Stimulated activated naive CD8-positive, alpha-beta T cell treated with anti-CD3 and anti-CD28 coated beads, Interleukin-15, Interleukin-2, amounts not matched to agents 100 ng/mL and 50 ng/mL, for 24 hours (primary cell): ENCODE measurements around the gene GAREM1.

Experiments
- H3K27ac Mint-ChIP-seq: one replicate; pipeline ENCODE4 v1.8.0; 2021; ENCODE audit warnings: mild to moderate bottlenecking, mixed read lengths
- H3K27me3 Mint-ChIP-seq: one replicate; pipeline ENCODE4 v1.8.0; 2021; ENCODE audit warnings: mixed read lengths
- H3K36me3 Mint-ChIP-seq: one replicate; pipeline ENCODE4 v1.8.0; 2021; ENCODE audit warnings: low read depth, mixed read lengths
- H3K4me1 Mint-ChIP-seq: one replicate; pipeline ENCODE4 v1.8.0; 2021; ENCODE audit warnings: low read depth, mixed read lengths
- H3K4me3 Mint-ChIP-seq: one replicate; pipeline ENCODE4 v1.8.0; 2021; ENCODE audit warnings: mild to moderate bottlenecking, mixed read lengths
- H3K9me3 Mint-ChIP-seq: one replicate; pipeline ENCODE4 v1.8.0; 2021; ENCODE audit warnings: mixed read lengths

Gene GAREM1

GRCh38 chr18:32274307-32274706 is 196.4 kb downstream of the GAREM1 start:
- H3K4me3 Mint-ChIP-seq = no peak overlapping the region
- no peaks in the 10 kb centered on the region for H3K4me1 Mint-ChIP-seq
- no peak overlapping the region for H3K27ac Mint-ChIP-seq
- H3K9me3 Mint-ChIP-seq = no peaks in the 10 kb centered on the region
- H3K36me3 Mint-ChIP-seq = no peaks in the 10 kb centered on the region
- peaks cover 16% of the 10 kb centered on the region for H3K27me3 Mint-ChIP-seq

GRCh38 chr18:32271672-32272208 is 198.9 kb downstream of the GAREM1 start:
- no peaks in the 10 kb centered on the region for H3K9me3 Mint-ChIP-seq
- H3K4me3 Mint-ChIP-seq = no peak overlapping the region
- H3K4me1 Mint-ChIP-seq = no peaks in the 10 kb centered on the region
- no peaks in the 10 kb centered on the region for H3K36me3 Mint-ChIP-seq
- H3K27me3 Mint-ChIP-seq = peaks cover 15% of the 10 kb centered on the region
- H3K27ac Mint-ChIP-seq = no peak overlapping the region

- Mint-ChIP-seq H3K27ac (no peak overlapping the region), H3K4me3 (no peak overlapping the region), H3K27me3 (peaks cover 6% of the 10 kb centered on the region), H3K9me3 (no peaks in the 10 kb centered on the region), H3K4me1 (no peaks in the 10 kb centered on the region), H3K36me3 (no peaks in the 10 kb centered on the region)
Measured at GRCh38 chr18:32270341-32270740, 200.3 kb downstream of the GAREM1 start.

- Mint-ChIP-seq H3K36me3 (no peaks in the 10 kb centered on the region), H3K4me1 (no peaks in the 10 kb centered on the region), H3K27me3 (peaks cover 10% of the 10 kb centered on the region), H3K9me3 (no peaks in the 10 kb centered on the region), H3K27ac (no peak overlapping the region), H3K4me3 (no peak overlapping the region)
Measured at GRCh38 chr18:32267463-32267862, 203.2 kb downstream of the GAREM1 start.

GRCh38 chr18:32264401-32264800 is 206.3 kb downstream of the GAREM1 start:
- no peak overlapping the region for H3K4me3 Mint-ChIP-seq

GRCh38 chr18:32262092-32262491 is 208.6 kb downstream of the GAREM1 start:
- Mint-ChIP-seq H3K9me3 (no peaks in the 10 kb centered on the region), H3K4me3 (no peak overlapping the region), H3K4me1 (no peaks in the 10 kb centered on the region), H3K27me3 (peaks cover 11% of the 10 kb centered on the region), H3K36me3 (no peaks in the 10 kb centered on the region), H3K27ac (no peak overlapping the region)

More at GRCh38 chr18:32264401-32264800, 206.3 kb downstream of the GAREM1 start:
- Mint-ChIP-seq H3K36me3 (no peaks in the 10 kb centered on the region), H3K27ac (no peak overlapping the region), H3K4me1 (no peaks in the 10 kb centered on the region), H3K9me3 (no peaks in the 10 kb centered on the region), H3K27me3 (peaks cover 7% of the 10 kb centered on the region)

- Mint-ChIP-seq H3K4me3 (no peak overlapping the region), H3K27ac (no peak overlapping the region), H3K36me3 (no peaks in the 10 kb centered on the region), H3K9me3 (no peaks in the 10 kb centered on the region), H3K4me1 (no peaks in the 10 kb centered on the region), H3K27me3 (peaks cover 14% of the 10 kb centered on the region)
Measured at GRCh38 chr18:32261003-32261402, 209.7 kb downstream of the GAREM1 start.

- Mint-ChIP-seq H3K27me3 (peaks cover 10% of the 10 kb centered on the region), H3K9me3 (no peaks in the 10 kb centered on the region), H3K27ac (no peak overlapping the region), H3K4me3 (no peak overlapping the region), H3K36me3 (no peaks in the 10 kb centered on the region), H3K4me1 (no peaks in the 10 kb centered on the region)
Measured at GRCh38 chr18:32259553-32259952, 211.1 kb downstream of the GAREM1 start.

GRCh38 chr18:32258558-32259204 is 212.0 kb downstream of the GAREM1 start:
- Mint-ChIP-seq H3K27ac (no peak overlapping the region), H3K27me3 (peaks cover 10% of the 10 kb centered on the region), H3K4me3 (no peak overlapping the region), H3K9me3 (no peaks in the 10 kb centered on the region), H3K36me3 (no peaks in the 10 kb centered on the region), H3K4me1 (no peaks in the 10 kb centered on the region)

GRCh38 chr18:32258148-32258547 is 212.5 kb downstream of the GAREM1 start:
- no peak overlapping the region for H3K27ac Mint-ChIP-seq
- no peaks in the 10 kb centered on the region for H3K9me3 Mint-ChIP-seq
- peaks cover 10% of the 10 kb centered on the region for H3K27me3 Mint-ChIP-seq

GRCh38 chr18:32257084-32257785 is 213.4 kb downstream of the GAREM1 start:
- Mint-ChIP-seq H3K36me3 (no peaks in the 10 kb centered on the region), H3K27me3 (peaks cover 12% of the 10 kb centered on the region), H3K4me1 (no peaks in the 10 kb centered on the region), H3K9me3 (no peaks in the 10 kb centered on the region), H3K27ac (no peak overlapping the region), H3K4me3 (no peak overlapping the region)

More at GRCh38 chr18:32258148-32258547, 212.5 kb downstream of the GAREM1 start:
- no peaks in the 10 kb centered on the region for H3K4me1 Mint-ChIP-seq
- H3K36me3 Mint-ChIP-seq = no peaks in the 10 kb centered on the region
- H3K4me3 Mint-ChIP-seq = no peak overlapping the region

- Mint-ChIP-seq H3K9me3 (no peaks in the 10 kb centered on the region), H3K36me3 (no peaks in the 10 kb centered on the region), H3K4me3 (no peak overlapping the region), H3K27ac (no peak overlapping the region), H3K4me1 (no peaks in the 10 kb centered on the region), H3K27me3 (peaks cover 13% of the 10 kb centered on the region)
Measured at GRCh38 chr18:32255570-32255969, 215.1 kb downstream of the GAREM1 start.

GRCh38 chr18:32252141-32252860 is 218.4 kb downstream of the GAREM1 start:
- Mint-ChIP-seq H3K27me3 (peaks cover 20% of the 10 kb centered on the region), H3K9me3 (no peaks in the 10 kb centered on the region), H3K36me3 (no peaks in the 10 kb centered on the region), H3K4me3 (no peak overlapping the region), H3K4me1 (no peaks in the 10 kb centered on the region), H3K27ac (no peak overlapping the region)

- H3K27ac Mint-ChIP-seq = no peak overlapping the region
- H3K4me3 Mint-ChIP-seq = no peak overlapping the region
- H3K9me3 Mint-ChIP-seq = no peaks in the 10 kb centered on the region
- H3K27me3 Mint-ChIP-seq = peaks cover 19% of the 10 kb centered on the region
- no peaks in the 10 kb centered on the region for H3K36me3 Mint-ChIP-seq
- H3K4me1 Mint-ChIP-seq = no peaks in the 10 kb centered on the region
Measured at GRCh38 chr18:32251466-32251865, 219.2 kb downstream of the GAREM1 start.
